HuH-7 (cell line): Measurements from ENCODE around the gene TCIRG1.
"Not testable (repeated sequence)": the region's sequence is repeated elsewhere in the genome, so short reads cannot be mapped to it uniquely, and the experiment has no call there.

ENCODE experiments used
- DNase-seq: peaks from one replicate; pipeline ENCODE4 v3.0.0; 2011; ENCODE audit warnings: low spot score

TCIRG1 gene

GRCh38 chr11:68083517-68083916 is 44.7 kb downstream of the TCIRG1 start:
- DNase-seq = no peak

GRCh38 chr11:68089679-68090078 is 50.9 kb downstream of the TCIRG1 start:
- no peak for DNase-seq

- DNase-seq = no peak
Observed at GRCh38 chr11:68090287-68090686, 51.5 kb downstream of the TCIRG1 start.

- no peak for DNase-seq
Observed at GRCh38 chr11:68090706-68091105, 51.9 kb downstream of the TCIRG1 start.

- no peak for DNase-seq
Observed at GRCh38 chr11:68092411-68092810, 53.6 kb downstream of the TCIRG1 start.

GRCh38 chr11:68092946-68093345 is 54.1 kb downstream of the TCIRG1 start:
- DNase-seq = not testable (repeated sequence)

GRCh38 chr11:68093565-68093964 is 54.7 kb downstream of the TCIRG1 start:
- no peak for DNase-seq

- DNase-seq = no peak
Observed at GRCh38 chr11:68096962-68097361, 58.1 kb downstream of the TCIRG1 start.

GRCh38 chr11:68099057-68099456 is 60.2 kb downstream of the TCIRG1 start:
- DNase-seq = no peak

GRCh38 chr11:68099474-68100405 is 60.9 kb downstream of the TCIRG1 start:
- DNase-seq = peak; percentile 90
